Measurements from ENCODE around the gene ZNF521. TPM values are rescaled to one million over a fixed set of nuclear protein-coding genes. Genes with fewer than 3 reads are reported as not detected.

ZNF521 gene
- total and polyA plus RNA-seq, 4 donors = 0.50 to 3.7 (median 1.5) TPM

- WGBS = 82% methylated on average over 5 of the region's 5 CpGs
- H3K27ac ChIP-seq (ENCODE audit: low read depth in 1 of 2, low read length in 2 of 2) = no peak overlapping the region
- no peaks in the 10 kb centered on the region for H3K4me1 ChIP-seq (ENCODE audit: control insufficient read depth in 4 of 4, insufficient read depth in 4 of 4, low read length in 3 of 4)
- no peak overlapping the region for H3K4me3 ChIP-seq (ENCODE audit: low read depth in 1 of 3, low read length in 3 of 3)
- DNase-seq (ENCODE audit: low spot score) = no peak
- no peaks in the 10 kb centered on the region for H3K36me3 ChIP-seq (ENCODE audit: control insufficient read depth in 4 of 4, insufficient read depth in 3 of 4, low read depth in 1 of 4, low read length in 3 of 4)
- H3K9ac ChIP-seq (ENCODE audit: low read depth in 1 of 2, low read length in 2 of 2) = no peak overlapping the region
- TF ChIP-seq ZBTB33 (IDR thresholded peaks at IDR 0.05) (no peak), REST (IDR thresholded peaks at IDR 0.05) (no peak), RAD21 (IDR thresholded peaks at IDR 0.05) (no peak), ATF3 (IDR thresholded peaks at IDR 0.05) (no peak), JUND (IDR thresholded peaks at IDR 0.05) (no peak), TAF1 (conservative IDR thresholded peaks at IDR 0.05) (no peak), FOXA2 (IDR thresholded peaks at IDR 0.05) (no peak), YY1 (IDR thresholded peaks at IDR 0.05) (no peak), SP1 (IDR thresholded peaks at IDR 0.05) (no peak), NR2F2 (IDR thresholded peaks at IDR 0.05) (no peak)
- H3K27me3 ChIP-seq (ENCODE audit: control insufficient read depth in 4 of 4, insufficient read depth in 4 of 4, low read length in 3 of 4) = no peaks in the 10 kb centered on the region
- no peaks in the 10 kb centered on the region for H3K9me3 ChIP-seq (ENCODE audit: control insufficient read depth in 4 of 4, low read length in 3 of 4)
These were observed 204.0 kb downstream of the ZNF521 start for GRCh38 chr18:25147877-25148488.

- no peak for DNase-seq (ENCODE audit: low spot score)
- 80% methylated on average over 2 of the region's 2 CpGs for WGBS
- TF ChIP-seq SP1 (IDR thresholded peaks at IDR 0.05) = no peak
- TF ChIP-seq HNF4A (conservative IDR thresholded peaks at IDR 0.05) = no peak
- no peak for TF ChIP-seq CTCF (IDR thresholded peaks at IDR 0.05; ENCODE audit: low read depth, low read length, missing input control)
- no peak for TF ChIP-seq FOXA1 (IDR thresholded peaks at IDR 0.05)
- TF ChIP-seq YY1 (IDR thresholded peaks at IDR 0.05) = no peak
- TF ChIP-seq TAF1 (conservative IDR thresholded peaks at IDR 0.05) = no peak
- no peak for TF ChIP-seq NR2F2 (IDR thresholded peaks at IDR 0.05)
These were observed 205.5 kb downstream of the ZNF521 start for GRCh38 chr18:25146512-25146910.

More at GRCh38 chr18:25146512-25146910, 205.5 kb downstream of the ZNF521 start:
- H3K9ac ChIP-seq (ENCODE audit: low read depth in 1 of 2, low read length in 2 of 2) = no peak overlapping the region
- H3K27ac ChIP-seq (ENCODE audit: low read depth in 1 of 2, low read length in 2 of 2) = no peak overlapping the region
- H3K27me3 ChIP-seq (ENCODE audit: control insufficient read depth in 4 of 4, insufficient read depth in 4 of 4, low read length in 3 of 4) = no peaks in the 10 kb centered on the region
- no peaks in the 10 kb centered on the region for H3K9me3 ChIP-seq (ENCODE audit: control insufficient read depth in 4 of 4, low read length in 3 of 4)
- no peak overlapping the region for H3K4me3 ChIP-seq (ENCODE audit: low read depth in 1 of 3, low read length in 3 of 3)
- H3K4me1 ChIP-seq (ENCODE audit: control insufficient read depth in 4 of 4, insufficient read depth in 4 of 4, low read length in 3 of 4) = no peaks in the 10 kb centered on the region
- H3K36me3 ChIP-seq (ENCODE audit: control insufficient read depth in 4 of 4, insufficient read depth in 3 of 4, low read depth in 1 of 4, low read length in 3 of 4) = no peaks in the 10 kb centered on the region
